ENCODE results near the gene PPP1R15A. TPM values are rescaled to one million over a fixed set of nuclear protein-coding genes. Genes with fewer than 3 reads are reported as not detected.
"Not testable (repeated sequence)": the region's sequence is repeated elsewhere in the genome, so short reads cannot be mapped to it uniquely, and the experiment has no call there.

PPP1R15A gene
- total and polyA plus RNA-seq, 2 of the 8 experiments (the other 6 are each of a cell fraction or from before 2014, with no cell fraction given): 4.1 to 14.0 TPM

DNA sequence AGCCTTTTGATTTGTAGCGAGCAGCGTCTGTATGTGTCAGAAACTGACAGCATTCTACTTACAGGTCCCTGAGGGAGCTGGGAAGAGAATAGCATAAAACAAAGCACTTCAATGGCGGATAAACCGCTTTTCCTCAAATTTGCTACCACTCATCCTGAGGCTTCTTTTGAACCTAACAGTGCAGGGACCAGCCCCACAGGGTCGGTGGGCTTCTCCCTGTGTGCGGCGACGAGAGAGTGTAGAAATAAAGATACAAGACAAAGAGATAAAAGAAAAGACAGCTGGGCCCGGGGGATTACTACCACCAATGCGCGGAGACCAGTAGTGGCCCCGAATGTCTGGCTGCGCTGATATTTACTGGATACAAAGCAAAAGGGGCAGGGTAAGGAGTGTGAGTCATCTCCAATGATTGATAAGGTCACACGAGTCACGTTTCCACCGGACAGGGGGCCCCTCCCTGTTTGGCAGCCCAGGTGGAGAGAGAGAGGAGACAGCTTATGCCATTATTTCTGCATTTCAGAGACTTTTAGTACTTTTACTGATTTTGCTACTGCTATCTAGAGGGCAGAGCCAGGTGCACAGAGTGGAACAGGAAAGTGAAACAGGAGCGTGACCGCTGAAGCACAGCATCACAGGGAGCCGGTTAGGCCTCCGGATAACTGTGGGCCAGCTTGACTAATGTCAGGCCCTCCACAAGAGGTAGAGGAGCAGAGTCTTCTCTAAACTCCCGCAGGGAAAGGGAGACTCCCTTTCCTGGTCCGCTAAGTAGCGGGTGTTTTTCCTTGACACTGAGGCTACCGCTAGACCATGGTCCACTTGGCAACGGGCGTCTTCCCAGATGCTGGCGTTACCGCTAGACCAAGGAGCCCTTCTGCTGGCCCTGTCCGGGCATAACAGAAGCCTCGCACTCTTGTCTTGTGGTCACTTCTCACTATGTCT, 4.1 kb downstream of the PPP1R15A start:
- not testable (repeated sequence) for FAIRE-seq

More for the DNA sequence above, 4.1 kb downstream of the PPP1R15A start:
- not testable (repeated sequence) for H3K4ac ChIP-seq (replicated peaks; ENCODE audit: insufficient read length, low read depth, low read length); H4K91ac ChIP-seq (replicated peaks; ENCODE audit: insufficient read length, low read length); H2BK5ac ChIP-seq (ENCODE audit: low read depth, low read length); H3K23me2 ChIP-seq (ENCODE audit: low read depth, low read length); H3K27ac ChIP-seq (ENCODE audit: low read depth, low read length); H3K79me1 ChIP-seq (ENCODE audit: low read depth, low read length); H3K9me3 ChIP-seq (ENCODE audit: insufficient read depth in 2 of 2, low read depth in 1 of 2, low read length in 1 of 2); DNase-seq (ENCODE audit: low read depth in 1 of 2, low spot score in 2 of 2); H3K56ac ChIP-seq (replicated peaks; ENCODE audit: insufficient read length, low read depth, low read length); H3K4me2 ChIP-seq (ENCODE audit: insufficient read depth in 1 of 2, low read depth in 2 of 2, low read length in 2 of 2); H2AK5ac ChIP-seq (ENCODE audit: low read depth, low read length); H2AFZ ChIP-seq (ENCODE audit: low read length); H4K8ac ChIP-seq (ENCODE audit: extremely low read depth, insufficient read depth, low read length); H3K18ac ChIP-seq (ENCODE audit: extremely low read depth, low read length); H3K23ac ChIP-seq (ENCODE audit: insufficient read length); H3K9ac ChIP-seq (replicated peaks in 1 of 4; ENCODE audit: extremely low read depth in 1 of 4, low read depth in 3 of 4, low read length in 3 of 4); H3K27me3 ChIP-seq (replicated peaks in 1 of 4; ENCODE audit: control insufficient read depth in 3 of 4, extremely low read depth in 1 of 4, insufficient read depth in 3 of 4, low read length in 3 of 4); H3K4me3 ChIP-seq (ENCODE audit: extremely low read depth in 1 of 4, insufficient read depth in 2 of 4, low read depth in 3 of 4, low read length in 4 of 4); H3K14ac ChIP-seq (ENCODE audit: insufficient read length); H2BK20ac ChIP-seq (ENCODE audit: low read length); H2BK15ac ChIP-seq (ENCODE audit: low read length); H4K5ac ChIP-seq (ENCODE audit: insufficient read length, low read depth, low read length); H2BK12ac ChIP-seq (ENCODE audit: low read depth, low read length); H2BK120ac ChIP-seq (replicated peaks; ENCODE audit: low read depth, low read length)
- H4K20me1 ChIP-seq (replicated peaks in 1 of 2; ENCODE audit: control insufficient read depth in 1 of 2, insufficient read depth in 2 of 2, low read length in 2 of 2): peaks cover 9 to 13% of the 10 kb centered on the region in 2 experiments
- peaks cover 4 to 14% (median 7%) of the 10 kb centered on the region in 4 experiments; a peak in 6 of 7 replicates for H3K4me1 ChIP-seq (replicated peaks in 1 of 4; ENCODE audit: control insufficient read depth in 3 of 4, insufficient read depth in 4 of 4, low read length in 3 of 4)
- 96% methylated on average over 30 of the region's 30 CpGs; no CpG with 5 or more reads in 1 of the 2 experiments for WGBS, 2 experiments (ENCODE audit: extremely low coverage in 1 of 2, insufficient coverage in 1 of 2, insufficient read length in 1 of 2, insufficient replicate concordance in 2 of 2, low coverage in 1 of 2, low lambda C conversion rate in 2 of 2, missing lambda C conversion rate in 1 of 2)
- ChIA-PET POLR2A (ENCODE audit: partially characterized antibody) (interaction anchor here (0.6 to 7.2 kb wide), 12 partner anchors 8 to 101 kb away, joined by 3 to 115 read pairs (median 3); no protein-coding TSS in a partner anchor), CTCF (ENCODE audit: partially characterized antibody) (interaction anchor here (0.6 to 2.0 kb wide), 4 partner anchors 9 to 88 kb away, joined by 3 to 4 read pairs (median 4); no protein-coding TSS in a partner anchor)
- peaks cover 13 to 31% (median 21%) of the 10 kb centered on the region in 4 experiments; a peak in 7 of 8 replicates for H3K36me3 ChIP-seq (ENCODE audit: control insufficient read depth in 2 of 4, insufficient read depth in 4 of 4, low read length in 3 of 4)
- peaks cover 7 to 25% of the 10 kb centered on the region in 2 experiments; a peak in 3 of 4 replicates for H3K79me2 ChIP-seq (ENCODE audit: control insufficient read depth in 1 of 2, insufficient read depth in 2 of 2, low read length in 2 of 2)

Data from H1 (cell line).